HK-2 (cell line): Measurements from ENCODE around the gene ACTN4.
A peak's percentile ranks its signal among the peaks of the same experiment; 100 is the strongest.
"Not testable (repeated sequence)": the region's sequence is repeated elsewhere in the genome, so short reads cannot be mapped to it uniquely, and the experiment has no call there.

Experiments
- DNase-seq: peaks from one replicate; pipeline ENCODE4 v3.0.0-alpha.2; 2018; ENCODE audit not compliant: unreplicated experiment

The ACTN4 gene

GRCh38 chr19:38647368-38647965 is at the start of gene ACTN4:
TSS of gene ACTN4 (plus strand) at chr19:38647649. CDS start at chr19:38647746, 97 bp downstream.
- DNase-seq: peak; percentile 100

DNA sequence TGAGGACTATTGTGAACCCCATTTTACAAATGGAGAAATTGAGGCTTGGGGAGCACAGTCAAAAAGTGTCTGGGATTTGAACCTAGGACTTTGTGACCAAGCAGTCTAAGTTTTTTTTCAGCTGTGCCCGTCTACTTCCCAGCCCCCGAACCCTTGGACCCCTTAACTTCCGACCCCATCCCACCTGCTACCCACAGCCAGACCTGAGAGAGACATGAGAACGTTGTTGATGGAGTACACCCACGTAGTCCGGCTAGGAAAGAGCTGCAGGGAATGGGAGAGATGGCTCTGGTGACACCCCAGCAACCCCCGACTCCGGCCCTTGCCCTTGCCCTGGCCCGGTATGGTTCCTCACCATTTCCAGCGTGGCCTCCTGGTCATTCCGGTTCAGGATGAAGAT is 47.7 kb upstream of the ACTN4 start:
- DNase-seq: no peak

- not testable (repeated sequence) for DNase-seq
These were observed 44.6 kb upstream of the ACTN4 start for GRCh38 chr19:38602856-38603255.

DNA sequence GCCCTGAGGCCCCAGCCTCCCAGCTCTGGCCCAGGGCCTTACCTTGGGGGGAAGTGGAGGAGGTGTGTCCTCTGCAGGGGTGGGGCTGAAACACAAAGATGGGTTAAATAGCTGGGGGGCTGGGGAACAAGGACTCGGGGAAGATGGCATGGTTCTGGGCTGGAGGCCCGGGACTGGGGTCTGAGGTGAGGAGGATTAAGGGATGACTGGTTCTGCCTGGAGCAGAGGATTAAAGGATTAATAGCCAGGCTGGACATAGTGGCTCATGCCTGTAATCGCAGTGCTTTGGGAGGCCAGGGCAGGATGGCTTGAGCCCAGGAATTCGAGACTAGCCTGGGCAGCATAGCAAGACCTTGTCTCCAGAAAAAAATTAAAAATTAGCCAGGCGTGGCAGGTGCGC is 41.3 kb upstream of the ACTN4 start:
- no peak for DNase-seq

- DNase-seq: no peak
These were observed 33.2 kb upstream of the ACTN4 start for GRCh38 chr19:38614289-38614688.

GRCh38 chr19:38615007-38615581 is 32.4 kb upstream of the ACTN4 start:
- no peak for DNase-seq

- no peak for DNase-seq
These were observed 31.2 kb upstream of the ACTN4 start for GRCh38 chr19:38616265-38616664.

GRCh38 chr19:38617283-38617763 is 30.1 kb upstream of the ACTN4 start:
- no peak for DNase-seq

DNA sequence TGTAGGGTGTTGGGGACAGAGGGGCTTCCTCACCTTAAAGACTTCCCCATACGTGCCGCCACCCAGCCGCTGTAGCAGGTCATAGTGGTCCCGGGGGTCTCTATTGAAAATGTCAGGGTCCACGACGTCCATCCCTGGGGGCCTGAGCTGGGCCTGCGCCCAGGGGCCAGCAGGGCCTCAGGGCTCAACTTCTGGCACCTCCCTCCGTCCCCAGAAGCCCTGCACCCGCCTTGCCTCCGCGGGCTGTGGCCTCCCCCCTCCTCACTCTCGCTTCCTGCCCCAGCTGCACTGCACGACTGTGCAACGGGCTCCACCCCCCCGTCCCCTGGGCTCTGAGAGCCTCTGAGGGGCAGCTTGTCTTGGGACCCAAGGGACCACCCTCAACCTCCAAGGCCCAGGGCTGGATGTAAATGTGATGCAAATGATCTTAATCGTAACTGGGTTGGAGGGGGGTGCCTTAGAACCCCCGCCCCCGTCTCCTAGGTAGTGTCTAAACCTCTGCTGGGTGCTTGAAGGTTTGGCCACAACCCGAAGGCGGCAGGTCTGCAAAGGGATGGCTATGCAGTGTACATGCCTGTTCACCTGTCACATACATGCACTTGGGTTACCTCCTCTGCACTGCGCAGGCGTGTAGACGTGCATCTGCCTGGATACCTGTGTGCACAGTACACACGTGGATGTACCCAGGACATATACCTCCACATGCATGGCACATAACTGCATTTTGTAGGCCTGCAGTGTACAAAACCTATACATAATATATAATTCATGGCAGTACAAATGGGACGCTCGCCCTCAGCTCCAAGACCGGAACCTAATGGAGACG is 29.5 kb upstream of the ACTN4 start, which contains the start of gene MAP4K1:
MAP4K1 (minus strand) TSS at position 190 of the 826 bp plus-strand sequence; CDS start at position 132, 58 bp downstream.
- DNase-seq: no peak

GRCh38 chr19:38618590-38619360 is 28.7 kb upstream of the ACTN4 start, which contains the start of gene EIF3K:
TSS of gene EIF3K (plus strand) at chr19:38619188. CDS start at chr19:38619269, 81 bp downstream.
- DNase-seq: peak; percentile 98

GRCh38 chr19:38619361-38620174 is 27.9 kb upstream of the ACTN4 start:
- no peak for DNase-seq

DNA sequence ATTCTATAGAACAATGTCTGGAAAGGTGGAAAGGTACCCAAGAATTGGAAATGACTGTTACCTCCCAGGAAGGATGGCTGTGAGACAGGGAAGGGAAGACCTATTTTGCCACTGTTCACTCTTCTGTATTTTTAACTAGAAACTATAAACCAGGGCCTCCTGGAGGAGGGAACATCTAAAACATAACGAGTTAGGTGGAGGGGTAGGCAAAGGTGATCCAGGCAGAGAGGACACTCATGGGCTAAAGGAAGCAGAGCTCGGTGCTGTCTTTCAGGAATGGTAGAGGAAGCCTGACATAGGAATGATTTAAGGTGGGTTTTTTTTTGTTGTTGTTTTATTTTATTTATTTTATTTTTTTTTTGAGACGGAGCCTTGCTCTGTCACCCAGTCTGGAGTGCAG is 22.6 kb upstream of the ACTN4 start:
- DNase-seq: no peak

DNA sequence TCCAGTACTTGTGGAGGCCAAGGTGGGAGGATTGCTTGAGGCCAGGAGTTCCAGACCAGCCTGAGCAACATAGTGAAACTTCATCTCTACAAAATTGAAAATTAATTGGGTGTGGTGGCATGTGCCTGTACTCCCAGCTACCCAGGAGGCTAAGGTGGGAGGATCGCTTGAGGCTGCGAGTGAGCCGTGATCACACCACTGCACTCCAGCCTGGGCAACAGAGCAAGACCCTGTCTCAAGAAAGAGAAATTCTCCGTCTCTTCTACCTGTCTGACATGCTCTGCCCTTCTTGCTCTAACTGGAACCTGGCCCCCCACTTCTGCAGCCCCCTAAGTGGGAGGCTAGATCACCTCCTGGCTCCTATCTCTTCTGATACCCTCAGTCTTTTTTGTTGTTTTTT is 21.0 kb upstream of the ACTN4 start:
- DNase-seq: no peak

DNA sequence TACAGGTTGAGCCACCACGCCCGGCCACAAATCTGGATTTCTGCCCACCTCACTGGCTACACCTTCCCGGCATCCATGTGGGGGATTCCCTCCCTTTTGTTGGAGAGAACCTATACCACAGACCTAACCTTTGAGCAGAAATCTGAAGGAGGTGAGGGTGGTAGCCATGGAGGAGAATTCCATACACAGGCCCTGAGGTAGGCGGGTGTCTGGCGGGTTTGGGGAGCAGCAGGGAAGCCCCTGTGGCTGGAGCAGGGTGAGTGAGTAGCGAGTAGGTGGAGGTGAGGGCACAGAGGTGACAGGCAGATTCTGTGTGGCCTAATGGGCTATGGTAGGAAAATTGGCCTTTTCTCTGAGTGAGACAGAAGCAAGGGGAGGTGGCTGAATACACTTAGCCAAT is 17.9 kb upstream of the ACTN4 start:
- DNase-seq: no peak

- not testable (repeated sequence) for DNase-seq
These were observed 16.1 kb upstream of the ACTN4 start for GRCh38 chr19:38631301-38631700.

GRCh38 chr19:38631811-38632475 is 15.5 kb upstream of the ACTN4 start:
- not testable (repeated sequence) for DNase-seq

DNA sequence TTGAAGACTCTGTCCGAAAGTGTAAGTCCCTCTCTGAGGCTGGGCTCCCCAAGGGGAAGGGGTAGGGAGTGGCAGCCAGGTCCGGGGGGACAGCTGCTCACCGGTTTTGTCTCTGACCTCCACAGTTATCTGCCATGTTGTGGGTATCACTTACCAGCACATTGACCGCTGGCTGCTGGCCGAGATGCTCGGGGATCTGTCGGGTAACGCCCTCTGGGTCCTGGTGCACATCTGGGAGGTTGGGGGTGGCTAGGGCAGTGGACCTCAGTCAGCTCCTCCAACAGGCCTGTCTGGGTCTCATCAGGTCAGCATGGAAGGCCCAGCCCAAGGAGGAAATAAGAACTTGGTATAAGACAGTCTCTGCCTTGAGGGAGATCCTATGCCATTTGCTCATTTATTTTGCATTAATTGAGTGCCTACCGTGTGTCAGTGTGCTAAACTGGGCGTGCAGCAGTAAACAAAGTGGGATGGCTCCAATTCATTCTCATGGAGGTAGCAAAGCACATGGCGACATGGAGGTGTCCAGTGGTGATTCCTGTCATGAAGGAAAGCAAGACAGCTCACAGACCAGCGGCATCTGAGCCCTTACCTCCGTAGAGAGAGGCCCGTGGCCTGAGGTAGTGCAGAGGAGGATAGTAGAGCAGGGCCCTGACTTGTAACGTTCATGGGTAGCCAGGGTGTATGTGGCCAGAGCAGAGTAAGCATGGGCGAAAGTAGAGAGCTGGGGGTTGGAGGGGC is 14.8 kb upstream of the ACTN4 start:
- no peak for DNase-seq

- peak; percentile 83 for DNase-seq
These were observed 12.5 kb upstream of the ACTN4 start for GRCh38 chr19:38634757-38635482.
